GM21529 (cell line): ENCODE data around the gene TBX10.

Experiments used
- ATAC-seq: cut with Tn5 transposase; IDR thresholded peaks from one replicate; pipeline ENCODE4 v1.9.1; 2021; ENCODE audit not compliant: unreplicated experiment

The TBX10 gene

GRCh38 chr11:67617243-67617953 lies 22.2 kb downstream of the TBX10 start:
- no peak for ATAC-seq

DNA sequence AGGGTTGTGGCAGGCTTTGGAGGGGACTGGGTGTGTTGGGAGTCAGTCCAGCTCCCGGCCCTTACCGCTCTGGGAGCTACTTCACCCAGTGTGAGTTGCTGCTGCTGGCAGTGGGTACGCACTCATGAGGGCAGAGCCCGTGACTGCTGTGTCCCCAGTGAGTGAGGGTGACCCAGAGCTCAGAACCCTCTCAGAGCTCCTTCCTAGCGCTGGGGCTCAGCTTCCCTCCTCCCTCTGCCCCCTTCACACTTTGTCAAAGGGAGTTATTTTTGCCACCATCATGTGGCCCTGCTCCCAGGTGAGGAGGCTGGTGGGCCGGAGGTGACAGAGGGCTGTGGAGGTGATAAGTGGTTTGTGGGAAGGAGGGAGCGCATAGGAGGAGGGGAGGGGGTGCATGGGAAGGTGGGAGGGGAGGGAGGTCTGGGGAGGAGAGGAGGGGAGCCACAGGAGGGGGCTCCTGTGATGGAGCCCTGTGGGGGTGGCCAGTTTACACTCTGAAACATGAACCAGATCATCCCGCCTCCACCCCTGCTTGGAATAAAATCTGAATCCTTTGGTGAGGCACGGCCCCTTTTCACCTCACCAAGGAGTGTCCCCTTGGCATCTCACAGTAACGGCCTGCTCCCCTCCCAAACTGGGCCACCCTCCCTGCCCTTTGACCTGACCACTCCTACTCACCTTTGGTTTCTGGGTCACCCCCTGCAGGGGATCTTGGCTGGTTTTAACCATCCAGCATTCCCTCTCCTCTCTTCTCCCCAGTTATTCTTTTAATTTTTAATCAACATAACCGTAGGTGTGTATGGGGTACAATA lies 22.9 kb downstream of the TBX10 start:
- no peak for ATAC-seq

GRCh38 chr11:67615728-67616430 lies 23.7 kb downstream of the TBX10 start:
- ATAC-seq = no peak

GRCh38 chr11:67614730-67615714 lies 24.5 kb downstream of the TBX10 start:
- no peak for ATAC-seq

DNA sequence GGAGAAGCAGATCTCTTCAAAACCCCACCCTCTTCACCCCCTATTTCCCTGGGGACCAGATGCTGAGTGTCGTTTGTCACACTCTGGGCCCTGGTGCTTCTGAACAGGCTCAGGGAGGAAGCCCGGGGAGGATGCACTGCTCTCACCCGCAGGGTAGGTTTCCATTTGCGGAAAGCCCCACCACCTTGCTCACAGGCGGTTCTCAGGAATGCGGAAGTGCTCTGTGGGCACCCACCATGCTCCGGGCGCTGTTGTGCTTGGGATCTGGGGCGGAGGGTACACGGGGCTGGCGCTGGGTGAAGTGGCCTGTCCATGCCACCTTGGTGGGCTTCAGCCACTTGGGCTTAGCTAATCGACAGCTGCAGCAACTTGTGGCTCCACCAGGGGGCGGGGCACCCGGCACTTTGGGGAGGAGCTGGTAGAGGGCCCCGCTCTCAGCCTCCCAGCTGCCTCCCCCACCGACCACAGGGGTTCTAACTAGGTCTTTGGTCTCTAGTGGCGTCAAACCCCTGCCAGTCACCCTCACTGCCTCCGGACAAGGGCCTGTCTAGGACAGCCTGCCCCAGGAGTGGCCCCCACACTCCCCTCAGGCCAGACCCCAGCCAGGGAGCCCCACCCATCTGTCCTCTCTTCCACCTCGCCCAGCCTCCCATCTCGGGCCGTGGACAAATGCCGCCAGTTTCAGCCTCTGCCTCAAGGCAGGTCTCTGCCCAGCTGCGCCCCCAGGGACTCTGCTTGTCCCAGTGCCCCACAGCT lies 25.4 kb downstream of the TBX10 start:
- peak; percentile 86 for ATAC-seq

GRCh38 chr11:67613313-67613959 lies 26.1 kb downstream of the TBX10 start:
- no peak for ATAC-seq

DNA sequence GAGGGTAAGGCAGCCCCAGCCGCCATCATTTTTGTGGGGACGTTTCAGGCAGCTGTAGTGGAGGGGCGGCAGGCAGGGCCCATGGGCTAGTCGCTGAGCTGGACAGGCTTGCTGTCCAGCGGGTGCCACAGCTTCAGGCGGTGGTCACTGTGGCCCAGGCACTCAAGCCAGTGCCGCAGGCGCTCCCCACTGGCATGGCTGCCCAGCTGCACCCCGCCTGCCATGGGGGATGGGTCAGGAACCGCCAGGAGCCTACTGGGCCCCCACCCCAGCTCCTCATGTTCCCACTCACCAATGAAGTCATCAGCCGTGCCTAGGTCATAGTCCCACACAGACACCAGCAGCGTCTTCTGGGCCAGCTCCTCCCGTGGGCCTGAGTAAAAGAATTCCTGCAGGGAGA lies 26.8 kb downstream of the TBX10 start:
- ATAC-seq = no peak

- no peak for ATAC-seq
Measured at GRCh38 chr11:67611704-67612587, 27.6 kb downstream of the TBX10 start.

DNA sequence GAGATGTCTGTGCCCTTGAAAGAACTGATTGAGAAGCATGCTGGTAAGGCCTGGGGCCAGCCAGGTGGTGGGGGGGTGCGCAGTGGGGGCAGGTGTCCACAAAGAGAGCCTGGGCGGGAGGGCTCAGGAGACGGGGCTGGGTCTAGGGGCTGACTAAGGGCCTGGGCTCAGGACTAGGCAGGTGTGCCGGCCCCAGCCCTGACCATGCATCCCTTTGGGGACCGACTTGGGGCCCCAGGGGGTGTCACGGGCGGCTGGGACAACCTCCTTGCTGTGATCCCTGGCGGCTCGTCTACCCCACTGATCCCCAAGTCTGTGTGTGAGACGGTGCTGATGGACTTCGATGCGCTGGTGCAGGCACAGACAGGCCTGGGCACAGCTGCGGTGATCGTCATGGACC lies 28.4 kb downstream of the TBX10 start:
- ATAC-seq = no peak

- no peak for ATAC-seq
Measured at GRCh38 chr11:67610302-67610868, 29.2 kb downstream of the TBX10 start.

DNA sequence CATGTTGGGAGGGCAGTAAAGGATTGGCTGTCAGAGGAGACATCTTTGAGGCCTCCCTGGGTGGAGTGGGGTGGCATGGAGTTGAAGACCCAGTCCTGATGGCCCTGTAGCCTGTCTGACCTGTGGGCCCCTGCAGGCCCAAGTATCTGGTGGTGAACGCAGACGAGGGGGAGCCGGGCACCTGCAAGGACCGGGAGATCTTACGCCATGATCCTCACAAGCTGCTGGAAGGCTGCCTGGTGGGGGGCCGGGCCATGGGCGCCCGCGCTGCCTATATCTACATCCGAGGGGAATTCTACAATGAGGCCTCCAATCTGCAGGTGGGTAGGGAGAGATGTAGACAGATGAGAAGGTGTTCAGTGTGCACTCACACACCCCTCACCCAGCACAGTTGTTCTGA lies 30.2 kb downstream of the TBX10 start:
- no peak for ATAC-seq

DNA sequence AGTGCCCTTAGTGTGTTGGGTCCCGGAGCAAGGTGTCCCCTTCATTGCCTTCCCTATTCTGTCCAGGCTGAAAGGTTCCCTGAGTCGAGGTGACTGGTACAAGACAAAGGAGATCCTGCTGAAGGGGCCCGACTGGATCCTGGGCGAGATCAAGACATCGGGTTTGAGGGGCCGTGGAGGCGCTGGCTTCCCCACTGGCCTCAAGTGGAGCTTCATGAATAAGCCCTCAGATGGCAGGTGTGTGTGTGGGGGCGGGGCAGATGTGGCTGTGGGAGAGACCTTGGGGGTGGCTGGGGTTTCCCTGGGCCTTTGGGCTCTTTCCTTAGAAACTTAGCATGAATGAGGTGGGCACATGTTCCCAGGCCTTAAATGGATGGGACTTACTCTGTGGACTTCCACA lies 31.1 kb downstream of the TBX10 start:
- no peak for ATAC-seq

DNA sequence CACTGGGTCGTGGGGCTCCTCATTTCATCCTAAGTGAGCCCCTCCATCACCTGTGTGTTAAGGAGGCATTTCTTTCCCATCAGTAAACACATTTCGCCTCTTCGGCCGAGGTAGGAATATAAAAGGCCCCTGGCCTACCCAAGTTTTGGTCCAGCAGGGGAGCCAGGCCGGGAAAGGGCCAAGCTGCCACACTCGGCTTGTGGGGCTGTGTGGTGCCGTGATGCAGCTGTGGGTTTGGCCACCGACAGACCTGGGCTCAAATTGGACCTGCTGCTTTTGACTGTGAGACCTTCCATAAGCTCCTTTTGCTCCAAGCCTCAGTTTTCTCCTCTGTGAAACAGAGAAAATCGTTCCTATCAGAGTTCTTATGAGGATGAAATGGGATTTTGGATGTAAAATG lies 32.1 kb downstream of the TBX10 start:
- ATAC-seq = no peak

GRCh38 chr11:67606492-67607295 lies 32.9 kb downstream of the TBX10 start, which contains the start of gene NDUFV1:
NDUFV1 (plus strand) TSS chr11:67606936; CDS start chr11:67607005, 69 bp downstream.
- peak; percentile 93 for ATAC-seq

- ATAC-seq = no peak
Measured at GRCh38 chr11:67606093-67606491, 33.5 kb downstream of the TBX10 start.

- no peak for ATAC-seq
Measured at GRCh38 chr11:67605231-67606011, 34.1 kb downstream of the TBX10 start.
